Liver (tissue), 9 donors: ENCODE data around the gene PRXL2A. TPM values are rescaled to one million over a fixed set of nuclear protein-coding genes. Genes with fewer than 3 reads are reported as not detected.

ENCODE experiments used
- DNase-seq: peaks from one replicate; pipeline ENCODE4 v3.0.0-alpha.2; 2017; ENCODE audit warnings: low spot score
- H3K27ac ChIP-seq, 2 donors: one replicate each; pipeline ENCODE4 v1.7.0; 2013; ENCODE audit warnings: inconsistent platforms in 2 of 2, low read length in 2 of 2, control low read depth in 1 of 2, low read depth in 1 of 2, mild to moderate bottlenecking in 1 of 2
- H3K27me3 ChIP-seq, 4 donors: one replicate each; pipeline versions ENCODE4 v1.6.1 to v1.7.0; 2013; ENCODE audit warnings: low read length in 3 of 4, inconsistent platforms in 1 of 4, mild to moderate bottlenecking in 1 of 4, moderate library complexity in 1 of 4; ENCODE audit not compliant: control insufficient read depth in 4 of 4, insufficient read depth in 4 of 4
- H3K36me3 ChIP-seq, 4 donors: one replicate each; pipeline versions ENCODE4 v1.6.1 to v1.7.0; 2013; ENCODE audit warnings: low read length in 3 of 4, mild to moderate bottlenecking in 3 of 4, low read depth in 1 of 4, moderate library complexity in 1 of 4; ENCODE audit not compliant: control insufficient read depth in 4 of 4, insufficient read depth in 3 of 4
- H3K4me1 ChIP-seq, 4 donors: one replicate each; pipeline versions ENCODE4 v1.6.1 to v1.7.0; 2013; ENCODE audit warnings: low read length in 3 of 4, mild to moderate bottlenecking in 3 of 4, moderate library complexity in 1 of 4; ENCODE audit not compliant: control insufficient read depth in 4 of 4, insufficient read depth in 4 of 4
- H3K4me3 ChIP-seq, 3 donors: one replicate each; pipeline versions ENCODE4 v1.6.1 to v1.7.0; 2013; ENCODE audit warnings: low read length in 3 of 3, control low read depth in 1 of 3, low read depth in 1 of 3, mild to moderate bottlenecking in 1 of 3
- H3K9ac ChIP-seq, 2 donors: one replicate each; pipeline ENCODE4 v1.7.0; 2013; ENCODE audit warnings: low read length in 2 of 2, mild to moderate bottlenecking in 2 of 2, moderate library complexity in 2 of 2, control low read depth in 1 of 2, low read depth in 1 of 2
- H3K9me3 ChIP-seq, 4 donors: one replicate each; pipeline versions ENCODE4 v1.6.1 to v1.7.0; 2013; ENCODE audit warnings: low read length in 3 of 4; ENCODE audit not compliant: control insufficient read depth in 4 of 4
- CTCF ChIP-seq: fragments of 150-350 bp; IDR thresholded peaks from 2 replicates; pipeline ENCODE4 v1.5.1; 2017; ENCODE audit warnings: improper control_type of control experiment, low read depth, low read length; ENCODE audit not compliant: missing input control
- EGR1 ChIP-seq, 2 donors: IDR thresholded peaks; 2 replicates each; pipeline ENCODE4 v1.6.1; 2016 to 2018; ENCODE audit warnings: antibody characterized with exemption in 2 of 2, low read depth in 2 of 2
- FOXA1 ChIP-seq: IDR thresholded peaks from 2 replicates; pipeline ENCODE4 v1.6.1; 2016; ENCODE audit warnings: antibody characterized with exemption
- FOXA2 ChIP-seq: IDR thresholded peaks from 2 replicates; pipeline ENCODE4 v1.6.1; 2016; ENCODE audit warnings: antibody characterized with exemption
- GABPA ChIP-seq, 2 donors: IDR thresholded peaks in 1 of 2; conservative IDR thresholded peaks in 1 of 2; 2 replicates each; pipeline ENCODE4 v1.6.1; 2016; ENCODE audit warnings: antibody characterized with exemption in 2 of 2, mild to moderate bottlenecking in 1 of 2, moderate library complexity in 1 of 2
- HNF4A ChIP-seq, 2 donors: conservative IDR thresholded peaks; 2 replicates each; pipeline ENCODE4 v1.6.1; 2016; ENCODE audit warnings: antibody characterized with exemption in 2 of 2, mild to moderate bottlenecking in 2 of 2
- JUND ChIP-seq, 2 donors: IDR thresholded peaks; 2 replicates each; pipeline ENCODE4 v1.6.1; 2016; ENCODE audit warnings: antibody characterized with exemption in 2 of 2
- MAX ChIP-seq: IDR thresholded peaks from 2 replicates; pipeline ENCODE4 v1.6.1; 2016; ENCODE audit warnings: antibody characterized with exemption
- NR2F2 ChIP-seq: IDR thresholded peaks from 2 replicates; pipeline ENCODE4 v1.6.1; 2016; ENCODE audit warnings: antibody characterized with exemption
- RAD21 ChIP-seq, 2 donors: IDR thresholded peaks; 2 replicates each; pipeline ENCODE4 v1.6.1; 2016; ENCODE audit warnings: antibody characterized with exemption in 2 of 2, mild to moderate bottlenecking in 2 of 2
- REST ChIP-seq: IDR thresholded peaks from 2 replicates; pipeline ENCODE4 v1.6.1; 2016; ENCODE audit warnings: antibody characterized with exemption, mild to moderate bottlenecking
- RXRA ChIP-seq, 2 donors: IDR thresholded peaks; 2 replicates each; pipeline ENCODE4 v1.6.1; 2017 to 2018; ENCODE audit warnings: antibody characterized with exemption in 2 of 2, mild to moderate bottlenecking in 1 of 2
- SP1 ChIP-seq: IDR thresholded peaks from 2 replicates; pipeline ENCODE4 v1.6.1; 2018; ENCODE audit warnings: antibody characterized with exemption, mild to moderate bottlenecking
- TAF1 ChIP-seq: conservative IDR thresholded peaks from 2 replicates; pipeline ENCODE4 v1.6.1; 2016; ENCODE audit warnings: antibody characterized with exemption, mild to moderate bottlenecking
- YY1 ChIP-seq: IDR thresholded peaks from 2 replicates; pipeline ENCODE4 v1.6.1; 2016; ENCODE audit warnings: antibody characterized with exemption, mild to moderate bottlenecking
- WGBS: extraction: QIAGEN DNeasy Blood & Tissue Kit; methylation state at CpG from one replicate; pipeline ENCODE4 v1.1.7; 2013; 5-methylcytosine and 5-hydroxymethylcytosine counted together
- polyA plus RNA-seq, 2 donors: library from polyadenylated mRNA; stranded (reverse) in 1 of 2; unstranded in 1 of 2; fragments of 200-250 nt in 1 of 2; fragments of >200 nt in 1 of 2; fragmentation: Nextera tagmentation in 1 of 2; extraction: Ambion mirVana in 1 of 2; gene quantifications; one replicate each; pipeline versions ENCODE4 v1.2.1 to v1.2.3, GENCODE V29; 2013 to 2015
- total RNA-seq, 2 donors: library from RNA; depleted of rRNA; stranded (reverse); fragments of >200 nt; gene quantifications; one replicate each; pipeline ENCODE4 v1.2.3, GENCODE V29; 2014
- TF ChIP-seq, protein P1 (sequence below): IDR thresholded peaks from 2 replicates; pipeline ENCODE4 v1.6.1; 2016; ENCODE audit warnings: antibody characterized with exemption
- TF ChIP-seq, protein P2 (sequence below): IDR thresholded peaks from 2 replicates; pipeline ENCODE4 v1.6.1; 2016; ENCODE audit warnings: antibody characterized with exemption
- donor health status: healthy.
- donor health status: healthy.
- donor health status: healthy.
- donor health status: healthy.
- donor health status: healthy.

PRXL2A gene
- total and polyA plus RNA-seq, 4 donors: 48.5 to 87.4 (median 54.1) TPM

DNA sequence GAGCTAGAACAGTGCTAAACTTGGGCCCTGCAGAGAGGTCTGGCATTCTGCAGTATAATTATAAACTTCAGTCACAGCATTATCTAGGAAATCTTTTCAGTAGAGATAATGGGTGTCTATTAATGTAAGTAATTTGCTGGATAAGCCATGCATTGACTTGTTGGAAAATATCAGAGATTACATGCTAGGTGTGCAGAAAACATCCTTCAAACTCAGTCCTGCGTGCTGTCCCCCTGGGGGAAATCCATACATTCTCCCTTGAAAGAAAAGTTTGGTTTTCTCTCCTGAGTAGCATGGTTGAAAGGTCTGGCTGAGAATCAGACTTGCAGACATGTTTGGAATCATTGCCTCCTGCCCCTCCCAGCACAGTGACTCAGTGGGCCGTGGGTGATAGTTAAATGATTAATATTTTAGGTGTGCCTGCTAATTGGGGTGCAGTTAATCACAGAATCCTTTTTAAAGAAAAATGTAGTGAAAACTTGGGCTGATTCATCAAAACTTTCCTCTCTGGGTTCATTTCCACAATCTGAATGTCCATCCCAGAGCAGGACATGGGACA lies 13.9 kb upstream of the PRXL2A start:
- no peak for DNase-seq
- H3K4me3 ChIP-seq: no peak overlapping the region
- no peak overlapping the region for H3K9ac ChIP-seq
- no peak for TF ChIP-seq YY1
- no peak for TF ChIP-seq MAX
- TF ChIP-seq TAF1: no peak
- TF ChIP-seq, protein P1, sequence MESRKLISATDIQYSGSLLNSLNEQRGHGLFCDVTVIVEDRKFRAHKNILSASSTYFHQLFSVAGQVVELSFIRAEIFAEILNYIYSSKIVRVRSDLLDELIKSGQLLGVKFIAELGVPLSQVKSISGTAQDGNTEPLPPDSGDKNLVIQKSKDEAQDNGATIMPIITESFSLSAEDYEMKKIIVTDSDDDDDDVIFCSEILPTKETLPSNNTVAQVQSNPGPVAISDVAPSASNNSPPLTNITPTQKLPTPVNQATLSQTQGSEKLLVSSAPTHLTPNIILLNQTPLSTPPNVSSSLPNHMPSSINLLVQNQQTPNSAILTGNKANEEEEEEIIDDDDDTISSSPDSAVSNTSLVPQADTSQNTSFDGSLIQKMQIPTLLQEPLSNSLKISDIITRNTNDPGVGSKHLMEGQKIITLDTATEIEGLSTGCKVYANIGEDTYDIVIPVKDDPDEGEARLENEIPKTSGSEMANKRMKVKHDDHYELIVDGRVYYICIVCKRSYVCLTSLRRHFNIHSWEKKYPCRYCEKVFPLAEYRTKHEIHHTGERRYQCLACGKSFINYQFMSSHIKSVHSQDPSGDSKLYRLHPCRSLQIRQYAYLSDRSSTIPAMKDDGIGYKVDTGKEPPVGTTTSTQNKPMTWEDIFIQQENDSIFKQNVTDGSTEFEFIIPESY: no peak
- TF ChIP-seq, protein P2, sequence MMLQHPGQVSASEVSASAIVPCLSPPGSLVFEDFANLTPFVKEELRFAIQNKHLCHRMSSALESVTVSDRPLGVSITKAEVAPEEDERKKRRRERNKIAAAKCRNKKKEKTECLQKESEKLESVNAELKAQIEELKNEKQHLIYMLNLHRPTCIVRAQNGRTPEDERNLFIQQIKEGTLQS: no peak
- TF ChIP-seq EGR1 (IDR thresholded peaks at IDR 0.05; ENCODE audit: low read depth in 2 of 2): no peak
- TF ChIP-seq REST: no peak
- TF ChIP-seq RAD21 (IDR thresholded peaks at IDR 0.05): no peak
- TF ChIP-seq FOXA2: no peak
- TF ChIP-seq GABPA (IDR thresholded peaks at IDR 0.05 in 1 of 2, conservative IDR thresholded peaks at IDR 0.05 in 1 of 2): no peak
- H3K9me3 ChIP-seq: no peaks in the 10 kb centered on the region
- no peaks in the 10 kb centered on the region for H3K27me3 ChIP-seq
- WGBS: 94% methylated on average over 2 of the region's 2 CpGs
- peaks cover 0 to 2% (median 0%) of the 10 kb centered on the region in 4 donors for H3K4me1 ChIP-seq
- H3K27ac ChIP-seq: no peak overlapping the region
- no peaks in the 10 kb centered on the region for H3K36me3 ChIP-seq

DNA sequence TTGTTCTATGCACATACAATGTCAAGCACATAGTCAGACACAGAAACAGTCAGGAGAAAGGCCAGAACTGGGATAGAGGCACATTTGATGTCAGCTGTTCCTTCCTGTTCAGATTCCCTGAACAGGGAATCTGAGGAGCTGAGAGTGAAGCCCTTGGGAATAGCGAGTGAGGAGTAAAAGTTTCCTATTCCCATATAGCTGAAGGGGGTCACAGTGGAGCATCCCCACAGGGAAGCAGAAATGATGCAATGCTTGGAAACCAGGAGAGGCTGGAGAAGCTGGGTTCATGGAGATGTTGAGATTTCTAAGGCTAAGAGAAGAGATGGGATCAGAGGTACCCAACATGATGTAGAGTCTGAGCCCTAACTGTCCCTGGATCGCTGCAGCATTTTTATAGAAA lies 11.3 kb upstream of the PRXL2A start:
- Histone ChIP-seq H3K27ac (no peak overlapping the region), H3K4me3 (no peak overlapping the region), H3K36me3 (no peaks in the 10 kb centered on the region), H3K4me1 (peaks cover 0 to 2% (median 0%) of the 10 kb centered on the region in 4 donors), H3K9me3 (no peaks in the 10 kb centered on the region), H3K9ac (no peak overlapping the region), H3K27me3 (no peaks in the 10 kb centered on the region)
- no peak for DNase-seq
- 93% methylated on average over 2 of the region's 2 CpGs for WGBS
- TF ChIP-seq SP1: no peak
- TF ChIP-seq REST: no peak
- no peak for TF ChIP-seq NR2F2
- TF ChIP-seq MAX: no peak
- no peak for TF ChIP-seq TAF1
- no peak for TF ChIP-seq FOXA1
- TF ChIP-seq, protein P2: no peak
- TF ChIP-seq YY1: no peak
- TF ChIP-seq CTCF: no peak
- no peak for TF ChIP-seq GABPA (IDR thresholded peaks at IDR 0.05 in 1 of 2, conservative IDR thresholded peaks at IDR 0.05 in 1 of 2)
- no peak for TF ChIP-seq RXRA (IDR thresholded peaks at IDR 0.05)
- TF ChIP-seq EGR1 (IDR thresholded peaks at IDR 0.05; ENCODE audit: low read depth in 2 of 2): no peak
- no peak for TF ChIP-seq RAD21 (IDR thresholded peaks at IDR 0.05)
- no peak for TF ChIP-seq HNF4A (conservative IDR thresholded peaks at IDR 0.05)
- no peak for TF ChIP-seq JUND (IDR thresholded peaks at IDR 0.05)
